Cerebellar nuclear complex (tissue), 1 donor: ENCODE data around the gene CCDC71L.

Experiments used
- DNase-seq, 2 experiments: peaks; one replicate each; lab custom pipeline; 2025; lab: John Stamatoyannopoulos, UW

Gene CCDC71L

DNA sequence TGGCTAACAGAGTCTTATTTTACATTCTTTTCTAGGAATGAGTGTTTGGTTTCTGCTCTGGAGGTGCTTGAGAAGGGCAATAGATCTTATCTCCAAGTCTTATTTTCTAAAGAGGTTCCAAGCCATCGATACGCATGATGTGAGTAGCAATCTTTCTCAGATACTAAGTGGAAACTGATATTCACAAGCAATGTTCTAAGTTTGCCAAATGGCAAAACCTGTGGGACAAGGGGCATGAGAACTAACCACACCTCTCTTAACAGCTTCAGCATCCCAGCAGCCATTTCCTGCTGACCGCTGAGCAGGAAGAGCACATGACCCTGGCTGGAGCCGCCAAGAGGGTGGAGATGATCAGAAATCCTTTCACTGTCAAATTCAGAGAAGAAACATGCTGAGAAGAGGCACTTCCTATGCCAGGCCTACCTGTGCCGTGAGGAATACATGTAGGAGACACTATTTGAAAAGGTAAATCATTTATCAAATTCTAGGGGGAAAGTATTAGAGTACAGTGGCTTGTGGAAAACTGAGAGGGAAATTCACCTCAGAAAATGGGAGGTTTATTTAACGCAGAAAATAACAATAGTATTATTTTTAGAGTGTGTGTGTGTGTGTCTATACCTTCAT is 35.2 kb downstream of the CCDC71L start:
- no peak for DNase-seq

- no peak for DNase-seq
These were observed 37.1 kb downstream of the CCDC71L start for GRCh38 chr7:106623853-106624252.

- DNase-seq, result no peak
These were observed 37.7 kb downstream of the CCDC71L start for GRCh38 chr7:106623315-106623660.

GRCh38 chr7:106622654-106623314 is 38.2 kb downstream of the CCDC71L start:
- no peak for DNase-seq

GRCh38 chr7:106621393-106622132 is 39.4 kb downstream of the CCDC71L start:
- DNase-seq, result no peak

DNA sequence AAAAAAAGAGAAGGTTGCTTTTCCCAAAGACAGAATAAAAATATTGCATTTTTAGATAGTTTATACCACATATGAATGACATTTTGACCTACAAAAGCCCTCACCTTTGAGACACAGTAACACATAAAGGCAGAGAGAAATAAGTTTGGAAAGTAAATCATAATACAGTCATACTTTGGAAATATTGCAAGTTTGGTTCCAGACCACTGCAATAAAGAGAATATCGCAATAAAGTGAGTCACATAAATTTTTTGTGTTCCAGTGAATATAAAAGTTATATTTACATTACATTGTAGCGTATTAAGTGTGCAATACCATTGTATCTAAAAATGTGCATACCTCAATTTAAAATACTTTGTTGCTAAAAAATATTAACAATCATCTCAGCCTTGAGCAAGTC is 40.3 kb downstream of the CCDC71L start:
- no peak for DNase-seq

DNA sequence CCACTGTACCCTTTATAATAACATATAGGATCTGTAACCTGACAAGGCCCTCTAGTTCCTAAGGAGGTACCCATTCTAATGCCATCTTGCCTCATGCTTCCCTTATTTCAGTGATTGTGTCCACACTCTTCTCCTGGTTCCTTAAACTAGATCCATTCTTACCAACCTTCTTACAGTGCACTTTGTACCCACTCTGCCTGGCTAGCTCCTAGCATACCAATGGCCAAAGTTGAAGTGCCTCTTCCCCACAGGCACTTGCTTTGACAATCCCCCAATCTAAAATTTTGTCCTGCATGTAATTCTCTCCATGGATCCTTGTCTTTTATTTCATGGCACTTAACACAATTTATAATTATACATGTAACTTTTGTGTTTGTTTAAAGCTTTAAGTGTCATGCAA is 40.9 kb downstream of the CCDC71L start:
- no peak for DNase-seq

GRCh38 chr7:106619213-106619612 is 41.7 kb downstream of the CCDC71L start:
- DNase-seq, result no peak

DNA sequence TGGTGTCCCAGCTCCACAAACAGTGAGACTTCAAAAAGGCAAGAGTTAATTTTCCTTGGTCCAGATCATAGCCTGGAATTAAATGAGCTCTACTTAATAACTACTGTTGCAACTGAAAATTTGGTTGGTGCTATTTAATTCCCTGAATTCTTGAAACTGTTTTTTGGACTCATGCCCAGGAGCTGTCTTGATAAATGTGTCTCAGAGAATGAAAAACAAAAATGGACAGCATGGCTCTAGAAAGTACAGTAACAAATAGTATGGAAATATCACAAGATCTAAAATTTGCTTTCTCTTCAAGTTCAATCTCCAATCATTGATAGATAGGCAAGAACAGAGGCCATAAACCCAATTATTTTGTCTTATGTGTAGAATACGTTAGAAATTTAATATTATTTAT is 42.5 kb downstream of the CCDC71L start:
- no peak for DNase-seq

DNA sequence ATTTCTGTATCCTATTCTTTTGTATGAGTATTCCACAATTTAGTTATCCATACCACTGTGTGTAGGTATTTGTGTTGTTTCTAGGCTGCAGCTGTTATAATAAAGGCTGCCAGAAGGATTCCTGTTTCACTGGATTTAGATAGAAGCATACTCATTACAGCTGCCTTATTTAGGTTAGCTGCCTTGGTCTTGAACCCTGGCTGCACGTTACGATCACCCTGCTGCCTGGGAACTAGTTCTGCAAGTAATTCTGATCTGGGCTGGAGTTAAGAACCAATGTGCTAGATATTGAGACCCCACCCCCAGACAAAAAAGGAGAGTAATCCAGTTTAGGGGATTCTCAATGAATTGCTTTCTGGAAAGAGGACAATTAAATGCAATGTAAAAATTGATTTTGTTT is 43.1 kb downstream of the CCDC71L start:
- DNase-seq, result no peak

- DNase-seq, result no peak
These were observed 44.3 kb downstream of the CCDC71L start for GRCh38 chr7:106616708-106617051.

GRCh38 chr7:106615808-106616707 is 44.9 kb downstream of the CCDC71L start:
- no peak for DNase-seq

- no peak for DNase-seq
These were observed 46.2 kb downstream of the CCDC71L start for GRCh38 chr7:106614751-106615150.

- no peak for DNase-seq
These were observed 47.0 kb downstream of the CCDC71L start for GRCh38 chr7:106613848-106614560.

GRCh38 chr7:106613279-106613678 is 47.7 kb downstream of the CCDC71L start:
- DNase-seq, result no peak

- no peak for DNase-seq
These were observed 48.5 kb downstream of the CCDC71L start for GRCh38 chr7:106612432-106612831.

GRCh38 chr7:106611911-106612310 is 49.0 kb downstream of the CCDC71L start:
- no peak for DNase-seq

- DNase-seq, result no peak
These were observed 49.7 kb downstream of the CCDC71L start for GRCh38 chr7:106610996-106611886.

DNA sequence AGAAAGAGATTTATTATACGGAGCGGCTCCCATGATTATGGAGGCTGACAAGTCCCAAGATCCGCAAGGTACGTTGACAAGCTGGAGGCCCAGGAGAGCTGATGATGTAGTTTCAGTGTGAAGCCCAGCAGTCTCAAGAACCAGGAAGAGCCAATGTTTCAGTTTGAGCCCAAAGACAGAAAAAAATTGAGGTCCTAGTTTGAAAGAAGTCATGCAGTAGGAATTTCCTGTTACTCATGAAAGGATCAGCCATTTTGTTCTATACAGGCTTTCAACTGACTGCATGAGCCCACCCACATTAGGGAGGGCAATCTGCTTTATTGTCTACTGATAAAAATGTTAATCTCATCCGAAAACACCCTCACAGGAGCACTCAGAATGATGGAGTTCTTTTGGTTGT is 51.5 kb downstream of the CCDC71L start:
- DNase-seq, result no peak

- no peak for DNase-seq
These were observed 52.3 kb downstream of the CCDC71L start for GRCh38 chr7:106608661-106609060.
